GM19035 (cell line): Measurements from ENCODE around the gene PCBD1.

Experiments used
- ATAC-seq: cut with Tn5 transposase; IDR thresholded peaks from one replicate; pipeline ENCODE4 v1.9.1; 2021; ENCODE audit not compliant: unreplicated experiment

The PCBD1 gene

DNA sequence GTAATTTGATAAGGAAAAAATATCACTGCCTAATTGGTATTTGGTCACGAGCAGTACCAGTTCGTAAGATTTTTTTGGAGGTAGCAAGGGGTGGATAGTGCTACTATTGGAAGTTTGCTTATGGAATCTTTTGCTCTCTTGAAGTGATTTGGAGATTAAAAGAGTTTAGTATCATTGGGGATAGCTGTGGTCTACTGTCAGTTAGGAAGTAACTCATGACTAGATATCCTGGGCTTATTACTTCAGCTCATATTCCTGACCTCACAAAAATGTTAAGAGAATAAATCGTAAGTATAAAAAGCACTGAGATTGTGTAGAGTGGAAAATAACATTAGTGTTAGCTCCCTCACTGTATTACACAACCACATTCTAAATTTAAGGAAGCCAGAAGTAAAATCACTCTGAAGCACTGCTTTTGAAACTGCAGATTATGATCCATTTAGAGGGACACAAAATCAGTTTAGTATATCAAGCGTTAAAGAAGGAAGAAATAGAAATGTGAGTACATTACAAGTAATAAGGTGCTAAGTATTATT, 50.0 kb downstream of the PCBD1 start:
- ATAC-seq, result no peak

DNA sequence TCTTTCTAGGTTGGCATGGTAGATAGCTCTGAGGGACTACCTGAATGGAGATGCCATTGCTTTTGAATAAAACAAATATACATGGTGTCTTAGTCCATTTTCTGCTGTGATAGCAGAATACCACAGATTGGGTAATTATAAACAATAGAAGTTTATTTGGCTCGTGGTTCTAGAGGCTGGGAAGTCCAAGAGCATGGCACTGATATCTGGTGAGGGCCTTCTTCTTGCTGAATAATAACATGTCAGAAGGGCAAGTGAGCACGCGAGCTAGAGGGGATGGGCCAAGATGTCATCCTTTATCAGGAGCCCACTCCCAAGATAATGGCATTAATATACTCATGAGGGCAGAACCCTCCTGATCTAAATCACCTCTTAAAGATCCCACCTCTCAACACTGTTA, 50.7 kb downstream of the PCBD1 start:
- ATAC-seq, result no peak

DNA sequence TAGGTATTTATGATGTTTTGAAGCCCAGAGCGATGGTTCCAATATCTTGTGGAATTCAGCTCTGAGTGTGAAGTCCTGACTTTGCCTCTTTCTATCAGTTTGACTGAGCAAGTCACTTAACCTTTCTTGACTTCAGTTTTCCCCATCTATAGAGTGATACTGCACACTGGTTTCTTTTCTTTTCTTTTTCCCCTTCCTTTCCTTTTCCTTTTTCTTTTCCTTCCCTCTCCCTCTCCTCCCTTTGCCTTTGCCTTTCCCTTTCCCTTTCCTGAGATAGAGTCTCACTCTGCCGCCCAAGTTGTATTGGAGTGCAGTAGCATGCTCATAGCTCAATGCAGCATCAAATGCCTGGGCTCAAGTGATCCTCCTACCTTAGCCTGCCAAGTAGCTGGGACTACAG, 52.0 kb downstream of the PCBD1 start:
- ATAC-seq, result no peak

DNA sequence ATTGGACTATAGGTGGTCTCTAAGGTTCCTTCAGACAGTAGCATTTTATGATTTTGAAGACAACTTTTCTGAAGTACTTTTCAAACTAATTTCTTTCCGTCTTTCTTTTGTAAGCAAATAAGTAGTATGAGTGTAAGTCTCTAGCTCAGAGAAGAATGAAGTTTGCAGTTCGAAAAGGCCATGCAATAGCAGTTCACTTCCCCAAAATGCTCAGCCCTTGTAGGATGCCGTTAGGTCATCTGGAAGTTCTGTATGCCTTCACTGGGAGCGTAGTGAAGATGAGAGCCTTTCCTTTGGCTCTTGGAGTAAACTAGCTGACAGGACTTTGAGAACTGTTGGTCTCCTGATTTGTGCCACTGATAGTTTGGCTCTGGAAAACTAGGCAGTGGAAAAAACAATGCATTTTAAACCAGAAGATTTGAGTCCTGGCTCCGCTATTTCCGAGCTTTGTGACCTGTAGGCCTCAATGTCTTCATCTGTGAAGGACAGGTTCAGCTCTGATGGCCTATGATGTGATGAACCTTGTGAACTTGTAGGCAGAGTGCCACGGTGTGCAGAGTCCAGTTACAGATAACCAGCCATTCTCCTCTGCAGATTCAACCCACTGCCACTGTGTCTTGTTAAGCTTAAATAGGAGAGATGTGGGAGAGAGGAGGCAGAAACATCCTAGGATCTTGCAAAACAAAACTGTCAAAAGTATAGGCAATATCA, 53.8 kb downstream of the PCBD1 start:
- ATAC-seq, result no peak

DNA sequence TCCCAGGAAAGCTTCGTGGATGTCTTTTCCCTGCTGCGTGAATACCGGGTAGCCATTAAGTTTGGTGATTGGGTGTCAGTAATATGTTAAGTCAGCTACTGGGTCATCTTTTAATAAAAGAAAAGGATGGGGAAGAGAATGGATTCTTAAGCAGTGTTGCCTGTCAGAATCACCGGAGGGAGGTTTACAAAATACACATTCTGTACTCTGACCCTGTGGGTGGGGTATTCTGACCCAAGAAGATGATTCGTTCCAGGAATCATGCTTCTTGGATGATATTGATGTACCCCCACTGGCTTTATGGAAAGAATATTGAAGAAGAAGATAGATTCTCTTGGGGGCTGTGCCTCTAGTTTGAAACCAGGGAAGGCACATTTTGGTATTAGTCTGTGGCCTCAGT, 54.3 kb downstream of the PCBD1 start:
- no peak for ATAC-seq

DNA sequence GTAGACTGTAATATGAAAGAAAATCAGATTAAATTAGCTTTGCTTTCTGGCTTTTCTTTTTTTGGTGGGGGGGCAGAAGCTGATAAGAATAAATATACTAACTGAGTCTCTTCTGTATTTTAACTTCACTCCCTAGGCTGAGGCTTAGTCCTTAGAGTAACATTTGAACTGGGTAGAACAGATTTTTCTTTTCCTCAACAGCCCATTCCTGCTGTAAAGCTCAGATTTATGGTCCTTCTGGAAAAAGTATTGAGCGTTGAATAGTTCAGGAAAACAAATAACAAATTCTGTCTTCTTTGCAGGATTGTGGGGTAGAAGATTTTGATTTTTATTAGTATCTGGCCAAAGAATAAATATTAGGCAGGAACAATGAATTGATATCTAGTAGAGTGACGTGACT, 54.8 kb downstream of the PCBD1 start:
- ATAC-seq, result no peak
